SK-N-SH treated with all-trans-retinoic acid at 6 μM for 48 hours (cell line): ENCODE data around the gene PKD1.

Source experiments
- ATAC-seq: fragments of 200-7000 bp; cut with Tn5 transposase; 3 replicates; pipeline ENCODE4 v1.9.1; 2020; ENCODE audit warnings: mild to moderate bottlenecking, moderate library complexity
- ARNTL ChIP-seq: fragments of 450-650 bp; formaldehyde crosslinking; IDR thresholded peaks from 2 replicates; pipeline ENCODE4 v1.5.0; 2020; ENCODE audit warnings: low read depth, mild to moderate bottlenecking, moderate library complexity, borderline replicate concordance
- BACH2 ChIP-seq: fragments of 250-450 bp; sonication (Bioruptor Pico); IDR thresholded peaks from 2 replicates; pipeline ENCODE4 v1.9.0; 2021; ENCODE audit warnings: mild to moderate bottlenecking, borderline replicate concordance
- CREB5 ChIP-seq: fragments of 250-450 bp; sonication (Bioruptor Pico); IDR thresholded peaks from 2 replicates; pipeline ENCODE4 v1.5.1; 2020; ENCODE audit warnings: low read depth, mild to moderate bottlenecking, moderate library complexity
- CSDC2 ChIP-seq: fragments of 250-450 bp; sonication (Bioruptor Pico); IDR thresholded peaks from 2 replicates; pipeline ENCODE4 v1.5.0; 2020; ENCODE audit warnings: mild to moderate bottlenecking, moderate library complexity
- CSRNP3 ChIP-seq: fragments of 250-450 bp; sonication (Bioruptor Pico); IDR thresholded peaks from 2 replicates; pipeline ENCODE4 v1.5.1; 2021; ENCODE audit warnings: mild to moderate bottlenecking, moderate library complexity
- GLIS3 ChIP-seq: fragments of 250-450 bp; sonication (Bioruptor Pico); IDR thresholded peaks from 2 replicates; pipeline ENCODE4 v1.5.0; 2020; ENCODE audit warnings: mild to moderate bottlenecking, moderate library complexity
- ISL1 ChIP-seq: fragments of 250-450 bp; sonication (Bioruptor Pico); IDR thresholded peaks from 2 replicates; pipeline ENCODE4 v2.1.2; 2022; ENCODE audit warnings: mild to moderate bottlenecking, moderate library complexity
- OSR1 ChIP-seq: fragments of 250-450 bp; sonication (Bioruptor Pico); IDR thresholded peaks from 2 replicates; pipeline ENCODE4 v1.8.0; 2022; ENCODE audit warnings: moderate library complexity, mild to moderate bottlenecking, inconsistent platforms
- PATZ1 ChIP-seq: fragments of 250-450 bp; sonication (Bioruptor Pico); IDR thresholded peaks from 2 replicates; pipeline ENCODE4 v1.8.0; 2020; ENCODE audit warnings: mild to moderate bottlenecking, moderate library complexity, borderline replicate concordance
- PPARA ChIP-seq: fragments of 250-450 bp; sonication (Bioruptor Pico); IDR thresholded peaks from 2 replicates; pipeline ENCODE4 v1.5.0; 2020; ENCODE audit warnings: mild to moderate bottlenecking, borderline replicate concordance
- RARB ChIP-seq: fragments of 250-450 bp; sonication (Bioruptor Pico); IDR thresholded peaks from 2 replicates; pipeline ENCODE4 v1.8.0; 2021; ENCODE audit warnings: mild to moderate bottlenecking, moderate library complexity
- SNAI2 ChIP-seq: fragments of 250-450 bp; sonication (Bioruptor Pico); IDR thresholded peaks from 2 replicates; pipeline ENCODE4 v1.5.0; 2020; ENCODE audit warnings: mild to moderate bottlenecking, moderate library complexity
- TCF4 ChIP-seq: fragments of 250-450 bp; sonication (Bioruptor Pico); IDR thresholded peaks from 2 replicates; pipeline ENCODE4 v1.8.0; 2021; ENCODE audit warnings: mild to moderate bottlenecking, moderate library complexity, borderline replicate concordance
- TOX ChIP-seq: fragments of 250-450 bp; sonication (Bioruptor Pico); IDR thresholded peaks from 2 replicates; pipeline ENCODE4 v1.8.0; 2021; ENCODE audit warnings: mild to moderate bottlenecking, moderate library complexity, borderline replicate concordance
- ZFP3 ChIP-seq: fragments of 250-450 bp; sonication (Bioruptor Pico); IDR thresholded peaks from 2 replicates; pipeline ENCODE4 v1.5.0; 2020; ENCODE audit warnings: mild to moderate bottlenecking, moderate library complexity
- ZFP30 ChIP-seq: fragments of 450-650 bp; formaldehyde crosslinking; IDR thresholded peaks from 2 replicates; pipeline ENCODE4 v1.5.0; 2022; ENCODE audit warnings: mild to moderate bottlenecking, moderate library complexity
- ZNF565 ChIP-seq: fragments of 450-650 bp; formaldehyde crosslinking; conservative IDR thresholded peaks from 2 replicates; pipeline ENCODE4 v1.5.0; 2020; ENCODE audit warnings: low read depth, mild to moderate bottlenecking, moderate library complexity
- ZNF70 ChIP-seq: fragments of 450-650 bp; formaldehyde crosslinking; IDR thresholded peaks from 2 replicates; pipeline ENCODE4 v1.5.0; 2020; ENCODE audit warnings: mild to moderate bottlenecking, moderate library complexity
- TF ChIP-seq, protein P1 (sequence below): fragments of 250-450 bp; sonication (Bioruptor Pico); IDR thresholded peaks from 2 replicates; pipeline ENCODE4 v1.8.0; 2021; ENCODE audit warnings: low read depth, mild to moderate bottlenecking, moderate library complexity, borderline replicate concordance
- TF ChIP-seq, protein P2 (sequence below): fragments of 250-450 bp; sonication (Bioruptor Pico); IDR thresholded peaks from 2 replicates; pipeline ENCODE4 v1.5.0; 2020; ENCODE audit warnings: mild to moderate bottlenecking, moderate library complexity

PKD1 gene

DNA sequence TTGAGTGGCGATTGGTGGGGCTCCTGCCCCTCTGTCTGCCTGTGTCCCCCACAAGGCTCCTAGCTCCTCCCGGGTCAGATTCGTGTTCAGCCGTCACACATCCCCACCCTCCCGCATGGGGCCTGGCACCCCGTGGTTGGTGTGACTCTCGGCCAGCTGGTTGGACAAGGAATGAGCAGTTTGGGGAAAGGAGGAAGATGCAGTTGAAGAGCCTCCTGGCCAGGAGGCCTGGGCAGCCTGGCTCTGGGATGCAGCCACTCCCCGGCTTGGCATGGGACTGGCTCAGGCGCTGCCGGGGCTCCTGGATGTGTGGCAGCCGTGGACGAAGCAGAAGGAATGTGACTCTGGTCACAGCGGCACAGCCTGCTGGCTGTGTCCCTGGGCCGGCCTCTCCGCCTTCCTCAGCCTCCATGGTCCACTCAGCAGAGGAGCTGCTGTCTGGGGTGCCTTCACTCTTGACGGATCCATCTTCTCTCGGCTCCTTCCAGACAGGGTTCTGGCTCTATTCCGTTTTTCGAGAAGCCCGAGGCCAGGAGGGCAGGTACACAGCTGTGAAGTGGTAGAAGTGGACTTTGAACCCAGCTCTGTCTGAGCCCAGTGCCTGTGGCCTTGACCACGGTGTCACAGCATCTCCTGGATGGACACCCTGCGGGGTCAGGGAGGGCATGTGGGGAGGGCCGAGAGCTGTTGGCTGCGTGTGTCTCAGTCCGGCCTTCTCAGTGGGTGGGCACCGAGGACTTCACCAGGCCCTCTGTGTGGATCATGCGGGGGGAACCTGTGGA lies 22.0 kb upstream of the PKD1 start:
- no peak for TF ChIP-seq PPARA (CRISPR knock-in tag)
- TF ChIP-seq ZFP3 (CRISPR knock-in tag), result no peak
- no peak for TF ChIP-seq CREB5 (CRISPR knock-in tag)
- TF ChIP-seq CSDC2, result no peak
- TF ChIP-seq SNAI2 (CRISPR knock-in tag), result no peak
- no peak for TF ChIP-seq GLIS3 (CRISPR knock-in tag)
- TF ChIP-seq OSR1 (CRISPR knock-in tag), result no peak
- TF ChIP-seq PATZ1, result no peak
- TF ChIP-seq ZNF70 (CRISPR knock-in tag), result no peak
- TF ChIP-seq ZFP30 (CRISPR knock-in tag), result no peak
- TF ChIP-seq, protein P1, sequence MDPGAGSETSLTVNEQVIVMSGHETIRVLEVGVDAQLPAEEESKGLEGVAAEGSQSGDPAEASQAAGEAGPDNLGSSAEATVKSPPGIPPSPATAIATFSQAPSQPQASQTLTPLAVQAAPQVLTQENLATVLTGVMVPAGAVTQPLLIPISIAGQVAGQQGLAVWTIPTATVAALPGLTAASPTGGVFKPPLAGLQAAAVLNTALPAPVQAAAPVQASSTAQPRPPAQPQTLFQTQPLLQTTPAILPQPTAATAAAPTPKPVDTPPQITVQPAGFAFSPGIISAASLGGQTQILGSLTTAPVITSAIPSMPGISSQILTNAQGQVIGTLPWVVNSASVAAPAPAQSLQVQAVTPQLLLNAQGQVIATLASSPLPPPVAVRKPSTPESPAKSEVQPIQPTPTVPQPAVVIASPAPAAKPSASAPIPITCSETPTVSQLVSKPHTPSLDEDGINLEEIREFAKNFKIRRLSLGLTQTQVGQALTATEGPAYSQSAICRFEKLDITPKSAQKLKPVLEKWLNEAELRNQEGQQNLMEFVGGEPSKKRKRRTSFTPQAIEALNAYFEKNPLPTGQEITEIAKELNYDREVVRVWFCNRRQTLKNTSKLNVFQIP, result no peak
- TF ChIP-seq ARNTL (CRISPR knock-in tag), result no peak
- TF ChIP-seq ZNF565 (CRISPR knock-in tag), result no peak
- no peak for TF ChIP-seq CSRNP3 (CRISPR knock-in tag)
- no peak for TF ChIP-seq ISL1 (CRISPR knock-in tag)
- TF ChIP-seq TOX (CRISPR knock-in tag), result no peak
- TF ChIP-seq, protein P2, sequence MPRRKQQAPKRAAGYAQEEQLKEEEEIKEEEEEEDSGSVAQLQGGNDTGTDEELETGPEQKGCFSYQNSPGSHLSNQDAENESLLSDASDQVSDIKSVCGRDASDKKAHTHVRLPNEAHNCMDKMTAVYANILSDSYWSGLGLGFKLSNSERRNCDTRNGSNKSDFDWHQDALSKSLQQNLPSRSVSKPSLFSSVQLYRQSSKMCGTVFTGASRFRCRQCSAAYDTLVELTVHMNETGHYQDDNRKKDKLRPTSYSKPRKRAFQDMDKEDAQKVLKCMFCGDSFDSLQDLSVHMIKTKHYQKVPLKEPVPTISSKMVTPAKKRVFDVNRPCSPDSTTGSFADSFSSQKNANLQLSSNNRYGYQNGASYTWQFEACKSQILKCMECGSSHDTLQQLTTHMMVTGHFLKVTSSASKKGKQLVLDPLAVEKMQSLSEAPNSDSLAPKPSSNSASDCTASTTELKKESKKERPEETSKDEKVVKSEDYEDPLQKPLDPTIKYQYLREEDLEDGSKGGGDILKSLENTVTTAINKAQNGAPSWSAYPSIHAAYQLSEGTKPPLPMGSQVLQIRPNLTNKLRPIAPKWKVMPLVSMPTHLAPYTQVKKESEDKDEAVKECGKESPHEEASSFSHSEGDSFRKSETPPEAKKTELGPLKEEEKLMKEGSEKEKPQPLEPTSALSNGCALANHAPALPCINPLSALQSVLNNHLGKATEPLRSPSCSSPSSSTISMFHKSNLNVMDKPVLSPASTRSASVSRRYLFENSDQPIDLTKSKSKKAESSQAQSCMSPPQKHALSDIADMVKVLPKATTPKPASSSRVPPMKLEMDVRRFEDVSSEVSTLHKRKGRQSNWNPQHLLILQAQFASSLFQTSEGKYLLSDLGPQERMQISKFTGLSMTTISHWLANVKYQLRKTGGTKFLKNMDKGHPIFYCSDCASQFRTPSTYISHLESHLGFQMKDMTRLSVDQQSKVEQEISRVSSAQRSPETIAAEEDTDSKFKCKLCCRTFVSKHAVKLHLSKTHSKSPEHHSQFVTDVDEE (CRISPR knock-in tag), result no peak
- TF ChIP-seq TCF4 (CRISPR knock-in tag), result no peak
- no peak for TF ChIP-seq RARB

GRCh38 chr16:2156849-2157224 lies 21.1 kb upstream of the PKD1 start:
- ATAC-seq, result no peak
- TF ChIP-seq, protein P2 (CRISPR knock-in tag), result no peak
- no peak for TF ChIP-seq ZNF565 (CRISPR knock-in tag)
- no peak for TF ChIP-seq TOX (CRISPR knock-in tag)
- no peak for TF ChIP-seq BACH2
- no peak for TF ChIP-seq CSDC2
- no peak for TF ChIP-seq RARB
- no peak for TF ChIP-seq ISL1 (CRISPR knock-in tag)
- TF ChIP-seq TCF4 (CRISPR knock-in tag), result no peak
- no peak for TF ChIP-seq PPARA (CRISPR knock-in tag)
- TF ChIP-seq, protein P1, result no peak
- no peak for TF ChIP-seq GLIS3 (CRISPR knock-in tag)

More for the DNA sequence above, 22.0 kb upstream of the PKD1 start:
- no peak for ATAC-seq
